Body of pancreas (tissue), 4 donors: ENCODE measurements around the gene HTT.

Experiments used
- CTCF ChIP-seq, 7 experiments: fragments of 450-650 bp in 4 of 7; fragments of 200-600 bp in 3 of 7; sonication (generic) in 3 of 7; IDR thresholded peaks; one replicate each; pipeline ENCODE4 v1.5.1; 2016 to 2019; ENCODE audit warnings: antibody characterized with exemption in 7 of 7
- POLR2A ChIP-seq, 3 donors: fragments of 450-650 bp; IDR thresholded peaks; one replicate each; pipeline ENCODE4 v1.6.1; 2016; ENCODE audit warnings: antibody characterized with exemption in 3 of 3, mild to moderate bottlenecking in 2 of 3

DNA sequence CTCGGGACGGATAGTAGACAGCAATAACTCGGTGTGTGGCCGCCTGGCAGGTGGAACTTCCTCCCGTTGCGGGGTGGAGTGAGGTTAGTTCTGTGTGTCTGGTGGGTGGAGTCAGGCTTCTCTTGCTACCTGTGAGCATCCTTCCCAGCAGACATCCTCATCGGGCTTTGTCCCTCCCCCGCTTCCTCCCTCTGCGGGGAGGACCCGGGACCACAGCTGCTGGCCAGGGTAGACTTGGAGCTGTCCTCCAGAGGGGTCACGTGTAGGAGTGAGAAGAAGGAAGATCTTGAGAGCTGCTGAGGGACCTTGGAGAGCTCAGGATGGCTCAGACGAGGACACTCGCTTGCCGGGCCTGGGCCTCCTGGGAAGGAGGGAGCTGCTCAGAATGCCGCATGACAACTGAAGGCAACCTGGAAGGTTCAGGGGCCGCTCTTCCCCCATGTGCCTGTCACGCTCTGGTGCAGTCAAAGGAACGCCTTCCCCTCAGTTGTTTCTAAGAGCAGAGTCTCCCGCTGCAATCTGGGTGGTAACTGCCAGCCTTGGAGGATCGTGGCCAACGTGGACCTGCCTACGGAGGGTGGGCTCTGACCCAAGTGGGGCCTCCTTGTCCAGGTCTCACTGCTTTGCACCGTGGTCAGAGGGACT lies 168.8 kb downstream of the HTT start:
- TF ChIP-seq CTCF (IDR thresholded peaks at IDR 0.05) (no peak), POLR2A (IDR thresholded peaks at IDR 0.05) (no peak)
